GM21447 (cell line): ENCODE data around the gene HSPB6.

ENCODE experiments used
- ATAC-seq: cut with Tn5 transposase; IDR thresholded peaks from one replicate; pipeline ENCODE4 v1.9.1; 2021; ENCODE audit not compliant: unreplicated experiment

The HSPB6 gene

GRCh38 chr19:35717665-35718344 lies 39.0 kb downstream of the HSPB6 start, which contains the start of gene KMT2B:
Gene KMT2B (plus strand): TSS chr19:35718003. CDS start chr19:35718019, 16 bp downstream.
- no peak for ATAC-seq

- ATAC-seq = peak; percentile 44
These were observed 39.8 kb downstream of the HSPB6 start for GRCh38 chr19:35716801-35717664.

DNA sequence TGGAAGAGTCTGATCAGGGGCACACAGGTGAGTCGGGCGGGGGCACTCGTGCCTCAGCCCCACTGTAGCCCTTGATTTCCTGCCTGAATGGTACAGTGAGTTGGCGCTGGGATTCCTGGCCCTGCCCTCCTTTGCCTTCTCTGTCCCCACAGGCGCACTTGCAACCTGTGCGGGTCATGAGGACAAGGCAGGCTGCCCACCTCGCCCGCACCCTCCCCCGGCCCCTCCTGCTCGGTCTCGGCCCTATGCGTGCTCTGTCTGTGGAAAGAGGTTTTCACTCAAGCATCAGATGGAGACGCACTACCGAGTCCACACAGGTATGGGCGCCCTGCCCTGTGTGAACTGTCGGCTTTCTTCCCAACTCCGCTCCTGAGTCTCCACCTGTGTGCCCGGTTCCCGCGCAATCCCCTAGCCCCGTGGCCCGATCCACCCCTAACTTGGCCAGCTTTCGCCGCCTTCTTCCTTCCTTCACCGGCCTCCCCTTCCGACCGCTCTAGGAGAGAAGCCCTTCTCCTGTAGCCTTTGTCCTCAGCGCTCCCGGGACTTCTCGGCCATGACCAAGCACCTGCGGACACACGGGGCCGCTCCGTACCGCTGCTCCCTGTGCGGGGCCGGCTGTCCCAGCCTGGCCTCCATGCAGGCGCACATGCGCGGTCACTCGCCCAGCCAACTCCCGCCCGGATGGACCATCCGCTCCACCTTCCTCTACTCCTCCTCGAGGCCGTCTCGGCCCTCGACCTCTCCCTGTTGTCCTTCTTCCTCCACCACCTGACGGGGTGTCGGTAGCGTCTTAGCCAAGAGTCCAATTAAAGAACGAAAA lies 40.6 kb downstream of the HSPB6 start:
- no peak for ATAC-seq

GRCh38 chr19:35715355-35715809 lies 41.4 kb downstream of the HSPB6 start:
- ATAC-seq = no peak

DNA sequence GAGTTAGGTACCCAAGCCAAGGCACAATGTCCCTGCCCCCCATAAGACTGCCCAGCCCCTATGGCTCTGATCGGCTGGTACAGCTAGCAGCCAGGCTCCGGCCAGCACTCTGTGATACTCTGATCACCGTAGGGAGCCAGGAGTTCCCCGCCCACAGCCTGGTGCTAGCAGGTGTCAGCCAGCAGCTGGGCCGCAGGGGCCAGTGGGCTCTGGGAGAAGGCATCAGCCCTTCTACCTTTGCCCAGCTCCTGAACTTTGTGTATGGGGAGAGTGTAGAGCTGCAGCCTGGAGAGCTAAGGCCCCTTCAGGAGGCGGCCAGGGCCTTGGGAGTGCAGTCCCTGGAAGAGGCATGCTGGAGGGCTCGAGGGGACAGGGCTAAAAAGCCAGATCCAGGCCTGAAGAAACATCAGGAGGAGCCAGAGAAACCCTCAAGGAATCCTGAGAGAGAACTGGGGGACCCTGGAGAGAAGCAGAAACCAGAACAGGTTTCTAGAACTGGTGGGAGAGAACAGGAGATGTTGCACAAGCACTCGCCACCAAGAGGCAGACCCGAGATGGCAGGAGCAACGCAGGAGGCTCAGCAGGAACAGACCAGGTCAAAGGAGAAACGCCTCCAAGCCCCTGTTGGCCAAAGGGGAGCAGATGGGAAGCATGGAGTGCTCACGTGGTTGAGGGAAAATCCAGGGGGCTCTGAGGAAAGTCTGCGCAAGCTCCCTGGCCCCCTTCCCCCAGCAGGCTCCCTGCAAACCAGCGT lies 42.1 kb downstream of the HSPB6 start:
- ATAC-seq = no peak

DNA sequence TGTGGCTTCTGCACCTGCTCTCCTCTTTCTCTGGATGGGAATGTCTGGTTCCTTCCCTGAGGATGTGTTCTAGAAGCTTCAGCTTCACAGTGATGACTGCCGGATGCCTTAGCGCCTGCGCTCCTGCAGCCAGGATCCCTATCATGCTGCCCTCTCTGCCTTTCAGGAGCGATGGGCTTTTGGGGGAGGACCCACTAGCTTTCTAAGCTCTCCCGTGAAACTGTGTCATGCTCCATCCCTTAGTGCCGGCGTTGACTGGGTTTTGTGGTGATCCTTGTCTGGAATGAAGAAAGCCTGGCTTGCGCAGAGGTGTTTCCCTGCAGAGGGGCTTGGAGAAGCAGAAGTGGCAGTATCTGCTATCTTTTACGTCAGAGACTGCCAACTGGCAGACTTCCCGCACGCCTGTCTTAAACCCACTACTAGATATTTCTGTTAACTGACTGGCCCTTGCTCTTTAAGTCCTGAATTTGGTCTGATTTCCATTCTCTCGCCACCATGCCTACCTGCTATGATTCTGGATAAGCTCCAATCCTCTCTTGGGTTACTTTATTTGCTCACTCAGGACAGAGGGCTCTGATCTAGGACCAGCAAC lies 42.8 kb downstream of the HSPB6 start:
- ATAC-seq = no peak

- ATAC-seq = no peak
These were observed 43.4 kb downstream of the HSPB6 start for GRCh38 chr19:35713506-35713850.

DNA sequence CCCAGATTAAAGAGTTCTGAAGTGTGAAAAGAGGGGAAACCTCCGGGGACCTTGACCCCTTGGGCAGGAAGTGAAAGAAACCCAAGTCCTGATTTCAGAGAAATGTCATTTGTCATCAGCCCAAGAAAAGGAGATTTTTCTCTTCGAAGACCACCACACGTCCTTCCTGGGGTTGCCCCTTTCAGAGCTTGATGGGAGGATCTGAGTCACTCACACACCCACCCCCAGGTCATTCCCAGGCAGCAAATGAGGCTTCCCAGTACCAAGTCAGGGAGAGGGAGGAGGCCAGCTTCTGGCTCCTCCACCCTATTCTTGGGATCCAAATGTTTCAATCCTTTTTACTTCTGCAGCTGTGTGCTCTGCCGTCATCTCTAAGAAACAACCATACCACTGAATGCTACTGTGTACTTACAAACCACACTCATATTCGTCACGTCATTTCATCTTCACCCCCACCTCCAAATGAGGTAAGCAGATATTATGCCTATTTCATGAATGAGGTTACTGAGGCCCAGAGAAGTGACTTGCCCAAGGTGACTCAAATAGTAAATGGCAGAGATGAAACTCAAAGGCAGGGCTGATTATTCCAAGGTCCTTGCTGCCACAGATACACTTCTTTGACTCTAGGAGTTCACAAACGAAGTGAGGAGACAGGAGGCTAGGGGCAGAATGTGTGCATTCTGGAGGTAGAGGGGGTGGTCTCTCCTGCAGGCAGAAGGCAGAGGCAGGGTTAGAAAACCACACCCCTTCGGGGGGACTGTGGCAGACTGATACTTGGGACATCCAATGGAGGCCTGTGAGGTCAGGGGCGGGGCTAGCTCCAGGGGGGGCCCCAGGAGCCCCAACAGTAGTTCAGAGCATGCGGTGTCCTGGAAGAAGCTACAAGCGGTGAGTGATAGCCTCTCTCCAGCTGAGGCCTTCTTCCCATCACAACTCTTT lies 44.0 kb downstream of the HSPB6 start:
- no peak for ATAC-seq

GRCh38 chr19:35710784-35711723 lies 45.8 kb downstream of the HSPB6 start:
- ATAC-seq = no peak

DNA sequence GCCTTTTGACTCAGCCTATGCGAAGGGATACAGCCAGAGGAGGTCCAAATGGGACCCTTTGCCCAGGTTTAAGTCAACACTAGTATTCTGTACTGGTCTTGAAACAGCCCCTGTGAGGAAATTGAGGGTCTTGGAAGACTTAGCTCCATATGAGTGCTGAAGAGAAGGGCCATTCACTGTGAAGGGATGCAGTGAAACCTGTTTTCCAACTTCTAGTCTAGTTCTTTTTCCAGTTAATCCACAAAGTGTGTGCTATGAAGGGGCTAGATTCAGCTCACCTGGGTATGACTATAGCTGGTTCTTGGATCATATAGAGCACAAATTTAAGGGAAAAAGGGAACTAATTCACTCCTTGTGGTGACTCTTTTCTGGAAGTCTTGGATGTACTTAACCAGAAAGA lies 48.4 kb downstream of the HSPB6 start:
- no peak for ATAC-seq
